Thyroid gland (tissue), 4 donors: ENCODE data around the gene FSTL3. TPM values are rescaled to one million over a fixed set of nuclear protein-coding genes. Genes with fewer than 3 reads are reported as not detected.

Experiments used
- DNase-seq, 2 donors: peaks; one replicate each; pipeline ENCODE4 v3.0.0-alpha.2; 2019
- H3K27ac ChIP-seq, 3 donors: fragments of 200-600 bp; sonication (generic); 1 replicate in 2 of 3; 2 replicates in 1 of 3; pipeline ENCODE4 v1.5.1; 2016 to 2019; ENCODE audit warnings: mild to moderate bottlenecking in 1 of 3, moderate library complexity in 1 of 3
- H3K27me3 ChIP-seq: fragments of 200-600 bp; sonication (generic); one replicate; pipeline ENCODE4 v1.5.1; 2019
- H3K36me3 ChIP-seq, 2 donors: fragments of 200-600 bp; sonication (generic); one replicate each; pipeline ENCODE4 v1.5.1; 2016 to 2019
- H3K4me1 ChIP-seq, 2 donors: fragments of 200-600 bp; sonication (generic); one replicate each; pipeline ENCODE4 v1.5.1; 2017 to 2019
- H3K4me3 ChIP-seq, 3 donors: fragments of 200-600 bp; sonication (generic); replicated peaks in 1 of 3; 1 replicate in 2 of 3; 2 replicates in 1 of 3; pipeline ENCODE4 v1.5.1; 2016; ENCODE audit warnings: mild to moderate bottlenecking in 1 of 3
- H3K9me3 ChIP-seq: fragments of 200-600 bp; sonication (generic); one replicate; pipeline ENCODE4 v1.5.1; 2017
- POLR2A ChIP-seq, 2 donors: fragments of 450-650 bp; IDR thresholded peaks; one replicate each; pipeline ENCODE4 v1.6.1; 2017; ENCODE audit warnings: antibody characterized with exemption in 2 of 2, mild to moderate bottlenecking in 2 of 2, moderate library complexity in 1 of 2
- WGBS, 2 donors: methylation state at CpG; one replicate each; pipeline ENCODE4 v1.1.5; 2017; 5-methylcytosine and 5-hydroxymethylcytosine counted together
- intact Hi-C: fragments of 100-400 bp; cut with DNase I; formaldehyde crosslinking; loops from one replicate; pipeline ENCODE4 v1.15.1; 2023
- total RNA-seq, 4 donors: library from RNA; depleted of rRNA; stranded (reverse); fragments of >200 nt; gene quantifications; one replicate each; pipeline ENCODE4 v1.2.3, GENCODE V29; 2016
- TF ChIP-seq, protein P1 (sequence below), 6 experiments: fragments of 200-600 bp in 3 of 6; fragments of 450-650 bp in 3 of 6; sonication (generic) in 3 of 6; IDR thresholded peaks; one replicate each; pipeline ENCODE4 v1.5.1; 2016 to 2019; ENCODE audit warnings: antibody characterized with exemption in 6 of 6, mild to moderate bottlenecking in 2 of 6, inconsistent platforms in 1 of 6, moderate library complexity in 1 of 6

Gene FSTL3
- total RNA-seq, 4 donors from 2014 or later, result 16.2 to 73.4 (median 62.9) TPM

DNA sequence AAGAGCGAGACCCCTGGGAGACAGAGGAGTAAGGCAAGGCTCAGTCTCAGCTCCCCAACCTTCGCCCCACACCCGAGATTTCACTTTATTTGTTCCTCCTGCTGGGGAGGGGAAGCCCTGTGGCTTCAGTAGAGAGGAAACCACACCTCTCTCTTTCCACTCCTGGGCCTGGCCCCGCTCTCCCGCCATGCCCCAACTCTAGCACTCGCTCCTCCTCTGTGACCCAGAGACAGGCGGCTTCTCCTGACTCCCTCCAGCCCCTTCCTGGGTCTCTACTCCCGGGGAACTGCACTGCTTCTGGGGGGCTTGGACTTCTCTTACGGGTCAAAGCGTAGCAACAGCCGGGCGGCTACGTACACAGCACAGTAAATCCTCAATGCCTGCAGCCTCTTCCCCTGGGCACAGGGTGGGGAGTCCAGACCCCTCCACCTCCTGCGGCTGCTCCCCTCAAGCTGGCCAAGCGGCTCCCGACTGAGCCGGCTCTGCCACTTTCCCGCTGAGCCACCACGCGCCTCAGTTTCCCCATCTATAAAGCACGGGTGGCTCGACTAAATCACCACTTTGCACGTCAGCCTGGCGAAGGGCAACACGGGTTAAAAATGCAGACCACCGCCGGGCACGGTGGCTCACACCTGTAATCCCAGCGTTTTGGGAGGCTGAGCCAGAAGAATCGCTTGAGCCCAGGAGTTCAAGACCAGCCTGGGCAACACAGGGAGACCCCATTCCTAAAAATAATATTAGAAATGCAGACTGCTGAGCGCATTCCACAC is 14.6 kb upstream of the FSTL3 start:
- WGBS, 2 donors, result 30 to 31% methylated on average over 28 to 31 of the region's 31 CpGs
- H3K4me1 ChIP-seq, result peaks cover 27 to 50% of the 10 kb centered on the region in 2 donors
- intact Hi-C loops, result no loop called here
- no peaks in the 10 kb centered on the region for H3K9me3 ChIP-seq
- no peak for DNase-seq
- no peak for TF ChIP-seq POLR2A (IDR thresholded peaks at IDR 0.05)
- TF ChIP-seq, protein P1, sequence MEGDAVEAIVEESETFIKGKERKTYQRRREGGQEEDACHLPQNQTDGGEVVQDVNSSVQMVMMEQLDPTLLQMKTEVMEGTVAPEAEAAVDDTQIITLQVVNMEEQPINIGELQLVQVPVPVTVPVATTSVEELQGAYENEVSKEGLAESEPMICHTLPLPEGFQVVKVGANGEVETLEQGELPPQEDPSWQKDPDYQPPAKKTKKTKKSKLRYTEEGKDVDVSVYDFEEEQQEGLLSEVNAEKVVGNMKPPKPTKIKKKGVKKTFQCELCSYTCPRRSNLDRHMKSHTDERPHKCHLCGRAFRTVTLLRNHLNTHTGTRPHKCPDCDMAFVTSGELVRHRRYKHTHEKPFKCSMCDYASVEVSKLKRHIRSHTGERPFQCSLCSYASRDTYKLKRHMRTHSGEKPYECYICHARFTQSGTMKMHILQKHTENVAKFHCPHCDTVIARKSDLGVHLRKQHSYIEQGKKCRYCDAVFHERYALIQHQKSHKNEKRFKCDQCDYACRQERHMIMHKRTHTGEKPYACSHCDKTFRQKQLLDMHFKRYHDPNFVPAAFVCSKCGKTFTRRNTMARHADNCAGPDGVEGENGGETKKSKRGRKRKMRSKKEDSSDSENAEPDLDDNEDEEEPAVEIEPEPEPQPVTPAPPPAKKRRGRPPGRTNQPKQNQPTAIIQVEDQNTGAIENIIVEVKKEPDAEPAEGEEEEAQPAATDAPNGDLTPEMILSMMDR (IDR thresholded peaks at IDR 0.05), result no peak
- H3K27ac ChIP-seq, result peak overlapping the region in 2 of 3 donors; percentile 40 to 77
- H3K27me3 ChIP-seq, result no peaks in the 10 kb centered on the region
- no peaks in the 10 kb centered on the region for H3K36me3 ChIP-seq
- peak overlapping the region; percentile 82 to 98 (median 94) for H3K4me3 ChIP-seq

GRCh38 chr19:662207-662961 is 13.8 kb upstream of the FSTL3 start:
- Histone ChIP-seq H3K27ac (peak overlapping the region; percentile 19 to 77 (median 40)), H3K4me1 (peaks cover 27 to 50% of the 10 kb centered on the region in 2 donors), H3K4me3 (peak overlapping the region; percentile 82 to 98 (median 94)), H3K36me3 (no peaks in the 10 kb centered on the region), H3K27me3 (no peaks in the 10 kb centered on the region), H3K9me3 (no peaks in the 10 kb centered on the region)
- intact Hi-C loops, result no loop called here
- WGBS, 2 donors, result 3 to 4% methylated on average over 5 to 13 of the region's 81 CpGs
- peak; percentile 39 to 48 for DNase-seq
- TF ChIP-seq POLR2A (IDR thresholded peaks at IDR 0.05), result no peak
- TF ChIP-seq, protein P1 (IDR thresholded peaks at IDR 0.05), result no peak

GRCh38 chr19:662962-663681 is 13.1 kb upstream of the FSTL3 start, which contains the start of gene RNF126:
Gene RNF126 (minus strand): TSS chr19:663214. CDS start chr19:663121, 93 bp downstream.
- TF ChIP-seq POLR2A (IDR thresholded peaks at IDR 0.05), result peak; percentile 45 to 76
- TF ChIP-seq, protein P1 (IDR thresholded peaks at IDR 0.05), result no peak
- Histone ChIP-seq H3K27ac (peak within 1 kb of the TSS; percentile 80 to 91 (median 88)), H3K9me3 (no peaks in the 10 kb centered on the region), H3K4me1 (peaks cover 27 to 50% of the 10 kb centered on the region in 2 donors), H3K36me3 (no peaks in the 10 kb centered on the region), H3K4me3 (peak within 1 kb of the TSS; percentile 82 to 98 (median 94)), H3K27me3 (no peaks in the 10 kb centered on the region)
- WGBS, 2 donors, result 14% methylated on average over 18 of the region's 97 CpGs; no CpG with 5 or more reads in 1 of the 2 donors
- DNase-seq, result peak; percentile 90 to 92
- intact Hi-C loops, result no loop called here

- Histone ChIP-seq H3K27ac (peak overlapping the region; percentile 80 to 91 (median 88)), H3K9me3 (no peaks in the 10 kb centered on the region), H3K4me3 (peak overlapping the region in 2 of 3 donors; percentile 16 to 40), H3K27me3 (no peaks in the 10 kb centered on the region), H3K4me1 (peaks cover 27 to 50% of the 10 kb centered on the region in 2 donors), H3K36me3 (no peaks in the 10 kb centered on the region)
- 68 to 77% methylated on average over 13 to 16 of the region's 18 CpGs for WGBS, 2 donors
- DNase-seq, result no peak
- TF ChIP-seq, protein P1 (IDR thresholded peaks at IDR 0.05), result no peak
- no peak for TF ChIP-seq POLR2A (IDR thresholded peaks at IDR 0.05)
- intact Hi-C loops, result loop anchor here (2.0 kb wide), 1 partner anchor 71 kb away; no protein-coding TSS in a partner anchor
Observed at GRCh38 chr19:663682-664117, 12.5 kb upstream of the FSTL3 start.
